Cardiac muscle cell (in vitro differentiated cells and primary cell): Measurements from ENCODE around the gene EYA4. TPM values are rescaled to one million over a fixed set of nuclear protein-coding genes. Genes with fewer than 3 reads are reported as not detected.

ENCODE experiments used
- DNase-seq, 2 donors: peaks; one replicate each; pipeline versions ENCODE4 v3.0.0 to v3.0.0-alpha.2; 2010 to 2017; ENCODE audit warnings: low read depth in 1 of 2, low spot score in 1 of 2
- H3K27ac ChIP-seq: fragments of 200-600 bp; sonication (generic); 2 replicates; pipeline ENCODE4 v1.5.1; 2016
- H3K27me3 ChIP-seq: fragments of 200-600 bp; sonication (generic); 2 replicates; pipeline ENCODE4 v1.6.0; 2016; ENCODE audit warnings: control low read depth
- H3K36me3 ChIP-seq: fragments of 200-600 bp; sonication (generic); 2 replicates; pipeline ENCODE4 v1.5.1; 2016; ENCODE audit warnings: control low read depth
- H3K4me1 ChIP-seq: fragments of 200-600 bp; sonication (generic); 2 replicates; pipeline ENCODE4 v1.8.1; 2017; ENCODE audit warnings: low read depth, mild to moderate bottlenecking, mixed run types
- H3K4me3 ChIP-seq: fragments of 200-600 bp; sonication (generic); 2 replicates; pipeline ENCODE4 v1.5.1; 2016; ENCODE audit warnings: mild to moderate bottlenecking
- H3K9me3 ChIP-seq: fragments of 200-600 bp; sonication (generic); 2 replicates; pipeline ENCODE4 v1.5.1; 2017; ENCODE audit warnings: low read depth, mild to moderate bottlenecking, control low read depth
- polyA plus RNA-seq: library from polyadenylated mRNA; unstranded; fragments of >200 nt; fragmentation: Nextera tagmentation; extraction: Ambion mirVana; gene quantifications from 2 replicates; pipeline ENCODE4 v1.2.1, GENCODE V29; 2016
- total RNA-seq: library from RNA; depleted of rRNA; stranded (reverse); fragments of >200 nt; gene quantifications from 2 replicates; pipeline ENCODE4 v1.2.3, GENCODE V29; 2016
- TF ChIP-seq, protein P1 (sequence below): IDR thresholded peaks from 2 replicates; pipeline ENCODE4 v1.5.1; 2012; ENCODE audit warnings: low read depth, mild to moderate bottlenecking, low read length

The EYA4 gene
- total and polyA plus RNA-seq, 2 experiments from 2014 or later, result 0.03 to 0.11 TPM

DNA sequence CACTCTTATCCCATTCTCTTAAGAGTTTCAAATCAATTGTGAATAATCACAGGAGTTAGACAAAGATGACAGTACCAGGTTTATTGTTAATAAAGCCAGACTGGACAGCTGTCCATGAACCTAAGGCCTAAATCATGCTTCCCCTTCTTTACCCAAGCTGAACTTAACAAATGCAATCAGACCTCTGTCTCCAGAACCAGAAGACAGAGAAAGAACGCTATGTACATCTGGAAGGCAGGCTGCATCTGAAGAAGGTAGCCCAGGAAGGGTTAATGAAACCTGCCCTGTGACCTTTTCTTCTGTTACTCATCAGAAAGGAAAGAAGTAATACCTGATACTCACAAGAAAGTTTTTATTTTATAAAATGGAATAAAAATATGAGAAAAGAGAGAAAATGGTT, 118.6 kb downstream of the EYA4 start:
- Histone ChIP-seq H3K27me3 (no peaks in the 10 kb centered on the region), H3K27ac (no peak overlapping the region), H3K9me3 (no peaks in the 10 kb centered on the region), H3K36me3 (no peaks in the 10 kb centered on the region), H3K4me3 (no peak overlapping the region), H3K4me1 (no peaks in the 10 kb centered on the region)
- TF ChIP-seq, protein P1, sequence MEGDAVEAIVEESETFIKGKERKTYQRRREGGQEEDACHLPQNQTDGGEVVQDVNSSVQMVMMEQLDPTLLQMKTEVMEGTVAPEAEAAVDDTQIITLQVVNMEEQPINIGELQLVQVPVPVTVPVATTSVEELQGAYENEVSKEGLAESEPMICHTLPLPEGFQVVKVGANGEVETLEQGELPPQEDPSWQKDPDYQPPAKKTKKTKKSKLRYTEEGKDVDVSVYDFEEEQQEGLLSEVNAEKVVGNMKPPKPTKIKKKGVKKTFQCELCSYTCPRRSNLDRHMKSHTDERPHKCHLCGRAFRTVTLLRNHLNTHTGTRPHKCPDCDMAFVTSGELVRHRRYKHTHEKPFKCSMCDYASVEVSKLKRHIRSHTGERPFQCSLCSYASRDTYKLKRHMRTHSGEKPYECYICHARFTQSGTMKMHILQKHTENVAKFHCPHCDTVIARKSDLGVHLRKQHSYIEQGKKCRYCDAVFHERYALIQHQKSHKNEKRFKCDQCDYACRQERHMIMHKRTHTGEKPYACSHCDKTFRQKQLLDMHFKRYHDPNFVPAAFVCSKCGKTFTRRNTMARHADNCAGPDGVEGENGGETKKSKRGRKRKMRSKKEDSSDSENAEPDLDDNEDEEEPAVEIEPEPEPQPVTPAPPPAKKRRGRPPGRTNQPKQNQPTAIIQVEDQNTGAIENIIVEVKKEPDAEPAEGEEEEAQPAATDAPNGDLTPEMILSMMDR, result no peak
- no peak for DNase-seq

DNA sequence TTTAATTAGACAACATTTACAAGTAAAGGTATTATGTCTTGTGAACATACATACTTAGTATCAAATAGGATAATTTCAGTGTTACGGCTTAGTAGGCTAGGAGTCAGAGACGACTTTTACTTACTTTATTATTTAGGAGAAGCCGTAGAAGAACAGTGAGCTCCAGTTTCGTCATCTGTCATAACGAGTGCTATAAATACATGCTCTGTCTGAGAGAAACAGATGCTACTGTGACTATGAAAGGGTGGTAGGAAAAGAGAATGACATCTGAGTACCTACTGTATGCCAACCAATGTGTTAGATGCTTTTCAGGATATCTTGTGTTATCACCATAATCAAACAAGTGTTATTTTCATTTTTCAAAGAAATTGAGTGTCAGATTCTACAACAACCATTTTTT, 119.0 kb downstream of the EYA4 start:
- Histone ChIP-seq H3K4me1 (no peaks in the 10 kb centered on the region), H3K4me3 (no peak overlapping the region), H3K27ac (no peak overlapping the region), H3K9me3 (no peaks in the 10 kb centered on the region), H3K36me3 (no peaks in the 10 kb centered on the region), H3K27me3 (no peaks in the 10 kb centered on the region)
- DNase-seq, result no peak
- TF ChIP-seq, protein P1, result no peak

DNA sequence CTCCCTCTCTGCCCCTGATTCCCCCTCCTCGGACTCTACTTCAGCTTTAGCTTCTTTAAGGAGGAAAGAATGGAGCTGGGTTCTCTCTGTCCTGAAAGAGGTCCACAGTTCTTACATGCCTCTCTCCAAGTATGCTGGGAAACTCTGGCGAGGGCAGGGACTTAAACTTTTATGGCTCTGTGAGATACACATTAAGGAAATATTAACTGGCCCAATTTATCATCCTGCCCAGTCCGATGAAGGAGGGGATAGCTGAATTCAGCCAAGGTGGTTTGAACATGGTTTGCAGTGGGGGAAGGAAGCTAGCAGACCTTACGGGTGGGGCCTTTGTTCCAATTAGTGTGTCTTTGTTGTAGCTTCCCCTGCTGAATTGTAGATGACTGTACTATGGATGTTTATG, 121.7 kb downstream of the EYA4 start:
- Histone ChIP-seq H3K4me1 (no peaks in the 10 kb centered on the region), H3K27me3 (no peaks in the 10 kb centered on the region), H3K27ac (no peak overlapping the region), H3K4me3 (no peak overlapping the region), H3K9me3 (no peaks in the 10 kb centered on the region), H3K36me3 (no peaks in the 10 kb centered on the region)
- DNase-seq, result no peak
- TF ChIP-seq, protein P1, result no peak

DNA sequence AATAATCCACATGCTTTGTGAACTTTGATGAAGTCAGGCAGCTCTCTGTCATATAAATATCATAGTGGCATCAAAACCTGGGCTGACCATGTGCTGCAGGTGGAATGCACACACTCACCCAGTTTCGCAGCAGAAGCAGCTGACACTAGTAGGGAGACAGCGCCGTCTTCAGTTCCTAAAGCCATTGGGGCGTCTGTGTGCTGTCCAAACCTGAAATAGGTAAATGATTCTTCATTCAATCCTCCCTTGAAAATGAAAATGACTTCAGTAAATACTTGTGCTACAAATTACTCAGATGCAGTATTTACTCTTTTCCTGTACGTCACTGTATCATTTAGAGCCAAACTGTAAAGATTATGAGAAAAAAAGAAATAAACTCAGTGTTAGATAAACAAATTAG, 127.5 kb downstream of the EYA4 start:
- H3K36me3 ChIP-seq, result no peaks in the 10 kb centered on the region
- H3K4me3 ChIP-seq, result no peak overlapping the region
- no peaks in the 10 kb centered on the region for H3K4me1 ChIP-seq
- no peak for DNase-seq
- no peaks in the 10 kb centered on the region for H3K27me3 ChIP-seq
- H3K27ac ChIP-seq, result no peak overlapping the region
- H3K9me3 ChIP-seq, result no peaks in the 10 kb centered on the region
- TF ChIP-seq, protein P1, result no peak

DNA sequence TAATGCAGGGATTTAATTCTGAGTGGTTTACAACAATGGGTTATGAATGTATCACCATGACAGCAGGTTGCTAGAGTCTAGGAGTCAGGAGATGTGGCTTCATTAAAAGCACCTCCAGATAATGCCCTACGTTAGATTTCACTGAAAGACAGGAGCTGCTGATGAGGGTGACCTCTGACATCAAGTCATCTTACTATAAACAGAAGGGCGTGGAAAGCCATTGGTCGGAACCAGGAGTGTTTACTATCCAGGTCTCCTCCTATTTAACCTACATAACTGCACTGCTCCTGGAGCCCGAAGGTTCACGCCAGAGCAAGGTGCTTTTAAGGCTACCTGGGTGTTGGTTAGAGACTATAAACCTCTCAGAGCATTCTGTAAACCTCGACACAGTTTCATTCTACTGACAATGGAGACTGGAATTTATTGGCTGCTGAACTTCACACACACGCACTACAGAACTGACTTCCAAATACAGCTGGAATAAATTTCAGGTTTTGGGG, 128.7 kb downstream of the EYA4 start:
- Histone ChIP-seq H3K36me3 (no peaks in the 10 kb centered on the region), H3K27me3 (no peaks in the 10 kb centered on the region), H3K27ac (no peak overlapping the region), H3K4me1 (no peaks in the 10 kb centered on the region), H3K4me3 (no peak overlapping the region), H3K9me3 (no peaks in the 10 kb centered on the region)
- DNase-seq, result no peak
- TF ChIP-seq, protein P1, result no peak

DNA sequence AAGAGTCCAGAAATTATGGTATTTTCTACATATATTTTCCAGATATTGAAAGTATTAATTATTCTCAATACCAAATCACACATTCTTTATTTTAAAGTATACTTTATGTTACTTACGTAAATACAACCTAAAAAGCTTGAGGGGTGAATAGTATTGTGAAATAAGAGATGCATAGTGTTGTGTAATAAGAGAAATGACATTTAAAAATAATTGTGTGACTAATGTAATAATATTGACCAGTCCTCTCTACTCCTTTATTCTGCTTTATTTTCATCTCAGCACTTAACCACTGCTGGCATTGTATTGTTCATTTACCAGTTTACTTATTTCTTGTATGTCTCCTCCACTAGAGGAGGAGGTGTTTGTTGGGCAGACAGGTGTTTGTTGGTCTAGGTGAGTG, 135.6 kb downstream of the EYA4 start:
- no peaks in the 10 kb centered on the region for H3K36me3 ChIP-seq
- no peak overlapping the region for H3K27ac ChIP-seq
- H3K4me1 ChIP-seq, result no peaks in the 10 kb centered on the region
- no peak for DNase-seq
- TF ChIP-seq, protein P1, result no peak
- no peak overlapping the region for H3K4me3 ChIP-seq
- no peaks in the 10 kb centered on the region for H3K27me3 ChIP-seq
- H3K9me3 ChIP-seq, result no peaks in the 10 kb centered on the region
